NCI-H510A treated with DMSO at 0.1 percent for 48 hours (cell line): ENCODE data around the gene RGS16.
A peak's percentile ranks its signal among the peaks of the same experiment; 100 is the strongest.

ENCODE experiments used
- DNase-seq: peaks from one replicate; lab custom pipeline; 2025; lab: John Stamatoyannopoulos, UW

RGS16 gene

DNA sequence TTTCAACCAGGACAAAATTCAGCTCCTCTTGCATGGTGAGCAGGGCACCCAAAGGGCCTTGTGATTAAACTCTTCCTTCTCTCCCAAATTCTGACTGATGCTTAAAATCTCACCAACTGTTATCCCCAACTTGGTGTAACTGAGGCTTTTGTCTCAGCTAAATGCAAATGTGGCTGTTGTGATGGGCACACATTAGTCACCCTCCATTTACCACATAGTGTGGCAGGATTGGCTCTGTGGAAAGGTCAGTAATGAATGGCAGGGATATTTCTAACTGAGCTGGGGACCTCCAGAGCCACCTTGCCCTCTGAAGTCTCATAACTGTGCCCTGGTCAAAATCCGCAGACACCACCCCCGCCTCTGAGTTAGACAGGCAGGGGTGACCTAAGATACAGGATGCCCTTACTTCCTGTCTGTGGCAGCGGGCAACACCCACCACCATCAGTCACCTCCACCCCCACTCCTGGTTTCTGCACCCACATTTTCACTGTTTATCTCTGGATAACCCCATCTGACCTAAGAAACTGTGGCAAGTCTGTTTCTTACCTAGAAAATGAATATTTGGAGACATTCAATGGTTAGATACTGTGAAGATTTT, 25.4 kb upstream of the RGS16 start:
- no peak for DNase-seq

DNA sequence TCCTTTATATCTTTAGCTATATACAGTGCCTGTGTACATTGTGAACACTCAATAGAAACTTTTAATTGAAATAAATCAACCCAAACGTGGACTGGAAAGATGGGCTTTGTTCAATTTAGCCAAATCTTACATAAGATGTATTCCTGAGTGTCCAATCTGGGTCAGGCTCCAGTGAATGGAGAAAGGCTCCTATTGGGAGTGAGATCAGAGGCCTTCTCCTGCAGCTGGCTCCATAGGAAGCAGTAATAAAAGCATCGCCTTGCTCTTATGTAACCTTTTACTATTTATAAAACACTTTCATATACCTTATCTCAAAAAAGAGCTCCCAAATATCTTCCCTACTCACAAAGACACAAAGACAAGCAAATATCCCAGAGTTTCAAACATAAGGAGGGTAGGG, 24.9 kb upstream of the RGS16 start:
- peak; percentile 18 for DNase-seq

DNA sequence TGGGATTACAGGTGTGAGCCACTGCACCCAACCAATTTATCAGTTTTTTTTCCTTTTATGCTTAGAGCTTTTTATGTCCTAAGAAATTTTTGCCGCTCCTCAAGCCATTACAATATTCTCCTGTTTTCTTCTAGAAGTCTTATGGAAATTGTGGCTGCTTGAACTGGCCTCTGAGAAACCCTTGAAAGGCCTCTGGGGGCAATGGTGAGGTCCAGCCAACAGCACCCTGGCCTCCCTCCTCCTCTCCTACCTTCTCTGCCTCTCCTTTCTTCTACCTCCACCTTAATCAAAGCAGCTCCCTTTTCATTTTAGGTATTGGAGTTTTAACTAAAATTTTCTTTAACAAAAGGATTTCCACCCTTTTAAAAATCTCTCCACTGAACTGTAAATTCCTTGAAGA, 24.5 kb upstream of the RGS16 start:
- no peak for DNase-seq

DNA sequence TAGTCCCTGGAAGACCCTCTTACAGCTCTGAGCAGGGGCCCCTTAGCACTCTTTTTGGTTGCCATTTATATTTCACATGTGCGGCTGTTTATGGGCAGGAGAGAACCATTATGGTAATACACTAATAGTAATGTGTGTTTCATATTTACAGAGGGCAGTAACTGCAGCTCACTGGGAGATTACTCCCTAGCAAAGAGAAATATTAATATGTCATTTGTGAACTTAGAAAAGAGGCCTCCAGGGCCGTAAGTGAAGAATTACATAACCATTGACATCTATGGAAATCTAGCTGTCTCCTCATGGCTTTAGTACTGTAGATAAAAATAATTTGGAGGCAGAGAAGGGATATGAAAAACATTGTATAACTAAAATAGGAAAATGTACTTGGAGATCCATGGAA, 23.4 kb upstream of the RGS16 start:
- DNase-seq, result no peak

DNA sequence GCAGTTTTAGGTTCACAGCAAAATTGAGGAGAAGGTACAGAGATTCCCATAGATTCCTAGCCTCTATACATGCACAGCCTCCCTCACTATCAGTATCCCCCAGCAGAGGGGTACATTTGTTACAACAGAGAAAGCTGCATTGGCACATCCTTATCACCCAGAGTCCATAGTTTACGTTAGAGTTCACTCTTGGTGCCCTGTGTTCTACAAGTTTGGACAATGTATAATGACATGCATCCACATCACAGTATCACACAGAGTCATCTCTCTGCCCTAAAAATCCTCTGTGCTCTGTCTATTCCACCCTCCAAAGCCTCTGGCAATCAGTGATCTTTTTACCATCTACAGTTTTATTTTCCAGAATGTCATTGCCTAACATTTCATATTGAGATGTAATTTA, 22.3 kb upstream of the RGS16 start:
- DNase-seq, result no peak

DNA sequence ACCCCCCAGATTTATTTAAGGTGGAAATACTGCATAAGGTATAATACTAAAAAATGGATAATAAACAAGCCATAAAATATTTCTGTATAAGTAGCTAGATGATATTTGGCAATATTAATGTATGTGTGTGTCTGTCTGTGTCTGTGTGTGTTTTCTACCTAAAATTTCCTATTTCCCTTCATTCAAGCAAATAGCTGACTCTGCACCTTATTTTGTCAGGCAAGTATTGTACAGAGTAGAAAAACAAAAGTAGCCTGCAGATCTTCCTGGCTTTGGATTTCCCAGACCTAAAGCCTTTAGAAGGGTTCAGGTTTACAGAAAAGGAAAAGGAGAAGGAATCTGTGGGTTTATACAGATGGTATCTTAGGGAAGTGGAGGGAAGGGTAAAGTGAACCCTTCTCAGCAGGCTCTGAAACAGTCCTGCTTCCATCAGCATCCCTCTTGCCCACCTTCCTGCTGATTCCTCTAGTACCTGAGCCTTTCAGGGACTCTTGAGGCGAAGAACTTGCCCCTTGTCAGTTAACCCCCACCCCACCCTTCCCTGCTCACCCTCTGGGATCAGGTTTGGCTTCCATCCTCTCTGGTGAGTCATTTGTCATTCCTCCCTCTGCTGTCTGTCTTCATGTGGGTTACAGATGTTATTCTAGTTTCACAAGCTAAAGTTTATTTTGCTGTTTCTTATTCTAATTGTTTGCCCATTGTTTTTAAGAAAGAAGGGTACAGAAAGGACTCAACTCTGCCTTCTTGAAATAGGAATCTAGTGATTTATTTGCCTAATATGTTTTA, 21.7 kb upstream of the RGS16 start:
- DNase-seq, result no peak

DNA sequence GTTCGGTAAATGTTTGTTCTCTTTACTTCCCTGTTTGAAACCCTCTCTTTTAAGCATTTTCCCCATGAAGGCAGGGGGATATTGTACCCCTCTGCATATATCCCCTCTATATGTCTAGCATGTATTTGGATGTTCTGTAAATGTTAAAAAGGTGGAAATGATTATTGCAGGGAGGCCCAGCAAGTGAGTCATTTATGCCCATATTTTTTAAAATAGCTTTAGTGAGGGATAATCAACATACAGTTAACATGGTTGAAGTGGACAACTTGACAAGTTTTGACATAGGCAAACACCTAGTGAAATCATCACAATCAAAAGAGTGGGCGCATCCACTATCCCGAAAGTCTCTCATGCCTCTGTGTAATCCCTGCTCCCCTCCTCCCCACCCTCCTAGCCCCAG, 20.8 kb upstream of the RGS16 start:
- no peak for DNase-seq

DNA sequence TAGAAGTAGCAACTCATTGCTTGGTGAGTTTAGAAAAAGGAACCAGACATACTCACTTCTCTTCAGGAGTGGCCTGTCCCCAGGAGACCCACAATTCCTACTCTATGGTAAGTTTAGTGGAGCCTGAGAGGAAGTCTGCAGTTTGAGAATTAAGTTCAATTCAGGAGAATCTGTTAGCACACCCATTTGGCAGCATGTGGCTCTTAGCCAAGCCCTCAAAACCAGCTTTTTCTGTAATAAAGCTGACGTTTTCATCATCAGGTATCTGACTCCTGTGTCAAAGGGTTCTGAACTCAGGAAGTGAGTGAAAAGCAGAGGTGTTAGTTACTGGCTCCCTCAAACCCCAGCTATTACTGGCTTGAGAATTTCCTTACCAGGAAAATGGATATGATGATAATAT, 20.4 kb upstream of the RGS16 start:
- DNase-seq, result no peak

DNA sequence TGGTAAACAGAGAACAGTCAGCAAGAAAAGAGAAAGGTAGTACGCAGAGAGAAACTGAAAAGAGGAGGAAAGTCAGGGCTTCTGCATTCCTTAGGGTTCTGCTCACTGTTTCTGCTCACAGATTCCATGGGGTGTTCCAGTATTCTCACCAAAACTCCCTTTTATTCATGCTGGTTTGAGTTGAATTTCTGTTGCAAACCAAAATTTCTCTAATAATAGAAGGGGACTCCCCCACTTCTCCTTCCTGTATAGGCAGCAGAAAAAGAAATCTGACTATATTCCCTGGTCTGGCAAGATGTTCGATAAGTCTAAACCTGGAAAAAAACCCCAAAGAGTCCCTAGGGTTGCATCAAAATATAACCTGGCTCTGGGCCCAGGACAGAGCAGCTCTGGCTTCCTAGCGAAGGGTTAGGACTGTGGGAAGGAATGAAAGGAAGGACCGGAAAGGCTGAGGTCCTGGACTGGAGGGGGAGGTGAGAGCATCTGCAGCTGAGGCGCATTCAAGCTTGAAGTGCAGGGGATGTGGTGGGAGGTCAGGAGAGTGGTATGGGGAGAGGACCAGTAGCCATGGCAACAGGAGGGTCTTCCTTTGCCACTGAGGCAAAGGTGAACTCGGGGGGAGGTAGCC, 18.8 kb upstream of the RGS16 start:
- DNase-seq, result no peak

DNA sequence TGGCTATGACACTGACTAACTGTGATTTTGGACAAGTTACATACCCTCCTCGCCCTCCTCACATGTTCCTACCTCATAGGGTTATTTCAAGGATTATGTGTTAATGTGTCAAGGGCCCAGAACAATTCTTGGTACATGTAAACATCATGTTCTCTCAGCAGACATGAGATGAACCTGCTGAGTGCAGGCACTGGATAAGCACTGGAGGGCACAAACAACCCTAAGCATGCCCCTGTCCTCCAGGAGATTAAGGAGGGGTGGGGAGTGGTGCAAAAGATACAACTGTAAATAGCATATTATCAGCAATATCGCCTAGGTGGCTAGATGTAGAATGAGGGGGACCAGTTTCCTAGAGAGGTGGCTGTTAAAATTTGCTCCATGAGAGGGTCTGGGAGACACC, 17.7 kb upstream of the RGS16 start:
- DNase-seq, result no peak

DNA sequence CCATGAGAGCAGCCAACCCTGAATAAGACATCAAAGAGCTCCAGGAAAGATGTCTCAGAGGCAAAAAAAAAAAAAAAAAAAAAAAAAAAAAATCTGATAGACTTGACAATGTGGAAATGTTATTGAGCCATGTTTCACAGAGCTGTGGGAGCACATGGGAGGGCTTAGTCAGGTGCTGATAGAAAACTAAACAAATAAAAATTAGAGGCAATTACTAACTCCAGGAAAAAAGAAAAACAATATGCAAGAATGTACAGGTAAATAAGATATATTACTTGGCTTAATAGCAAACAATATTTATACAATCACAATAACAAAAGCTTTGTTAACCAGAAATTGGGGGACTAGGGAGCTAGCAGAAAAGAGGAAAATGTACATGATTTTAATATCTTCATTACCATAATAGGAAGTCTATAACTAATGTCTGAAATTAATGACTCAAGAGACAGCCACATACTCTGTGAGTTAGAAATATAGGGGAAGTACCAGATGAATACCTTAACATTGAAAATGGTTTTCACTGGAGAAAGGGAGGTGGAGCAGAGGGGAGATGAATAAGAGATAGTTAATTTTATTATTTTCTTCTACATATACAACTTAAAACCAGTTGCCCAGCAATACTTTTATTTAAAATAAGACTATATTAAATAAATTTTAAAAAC, 16.9 kb upstream of the RGS16 start:
- DNase-seq, result no peak

DNA sequence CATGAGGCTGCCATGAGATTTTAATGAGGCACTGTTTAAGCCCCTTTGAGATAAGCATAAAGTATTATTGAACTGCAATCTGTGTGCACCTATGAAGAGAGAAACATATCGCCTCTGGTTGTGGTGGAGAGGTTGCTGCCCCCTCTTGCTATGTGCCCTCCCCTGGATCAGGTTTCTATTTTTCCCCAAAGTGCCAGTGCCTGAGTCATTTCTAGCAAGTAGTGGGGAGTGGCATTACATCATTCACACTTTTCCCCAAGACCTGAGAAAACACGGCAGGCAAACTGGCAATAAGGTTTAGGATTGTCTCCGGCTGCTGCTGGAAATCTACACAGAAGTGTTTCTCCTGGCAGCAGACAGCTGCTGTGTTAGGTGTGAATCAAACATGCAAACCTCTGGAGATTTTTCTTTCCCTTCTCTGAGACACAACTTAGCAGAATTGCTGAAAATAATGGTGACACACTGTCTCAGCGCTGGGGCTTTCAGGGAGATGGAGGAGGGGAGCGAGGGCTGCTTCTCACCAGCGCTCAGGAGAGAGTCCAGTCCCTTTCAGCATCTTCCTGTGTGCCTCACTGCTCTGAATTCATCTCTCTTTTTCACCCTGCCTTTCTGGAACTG, 13.7 kb upstream of the RGS16 start:
- DNase-seq, result peak; percentile 56

DNA sequence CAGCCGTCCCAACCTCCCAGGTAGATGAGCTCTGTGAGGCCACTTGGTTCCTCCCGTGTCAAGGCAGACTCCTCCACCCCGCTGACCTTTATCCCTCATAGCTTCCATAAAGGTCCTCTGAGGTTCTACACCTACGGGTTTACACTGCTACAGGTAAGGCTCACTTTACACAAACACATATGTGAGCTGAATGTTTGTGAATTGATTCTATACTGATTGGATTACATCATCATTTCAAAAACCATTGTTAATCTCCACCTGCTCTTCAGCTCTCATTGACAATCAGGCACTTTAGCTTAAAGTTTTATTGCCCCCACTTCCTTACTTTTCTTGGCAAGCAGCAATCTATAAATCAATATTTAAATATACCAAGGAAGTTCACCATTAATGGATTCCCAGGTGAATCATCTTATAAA, 12.8 kb upstream of the RGS16 start:
- DNase-seq, result peak; percentile 76

DNA sequence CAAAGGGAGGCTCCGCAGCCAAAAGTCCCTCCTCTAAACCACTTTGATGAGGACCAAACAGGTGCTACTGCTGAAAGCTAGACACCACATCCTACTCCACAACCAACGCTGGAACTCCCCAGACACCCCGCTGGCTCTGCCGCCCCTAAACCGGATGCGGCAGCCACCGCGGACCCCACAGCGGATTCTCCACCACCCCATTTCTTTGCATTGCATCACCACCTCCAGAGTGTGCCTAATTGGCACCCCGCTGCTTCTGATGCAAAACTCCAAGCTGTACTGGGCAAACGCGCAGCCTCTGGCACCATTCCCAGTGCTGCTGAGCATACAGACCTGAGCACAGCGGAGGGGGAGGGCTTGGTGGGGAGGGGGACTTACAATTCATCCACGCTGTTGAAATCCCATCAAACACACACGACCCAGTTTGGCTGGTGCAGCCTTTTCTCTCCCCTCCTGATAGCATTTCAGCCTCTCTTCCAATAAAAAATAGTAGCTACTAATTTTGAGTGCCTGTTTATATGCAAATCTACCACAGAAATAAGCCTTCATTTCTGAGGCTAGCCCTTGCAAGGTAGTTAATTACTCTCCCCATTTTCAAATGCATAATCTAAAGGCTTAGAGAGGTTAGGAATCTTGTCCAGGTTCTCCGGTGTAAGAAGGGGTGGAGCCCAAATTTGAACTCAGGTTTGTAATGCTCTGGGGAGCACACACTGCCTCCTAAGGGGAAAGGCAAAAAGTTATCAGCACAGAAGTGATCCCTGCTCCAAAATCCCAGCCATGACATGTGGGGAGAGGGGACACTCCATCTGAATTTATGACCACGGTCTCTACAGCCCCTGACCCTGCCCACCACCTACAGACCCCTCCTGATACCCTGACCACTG, 12.2 kb upstream of the RGS16 start:
- DNase-seq, result peak; percentile 82

DNA sequence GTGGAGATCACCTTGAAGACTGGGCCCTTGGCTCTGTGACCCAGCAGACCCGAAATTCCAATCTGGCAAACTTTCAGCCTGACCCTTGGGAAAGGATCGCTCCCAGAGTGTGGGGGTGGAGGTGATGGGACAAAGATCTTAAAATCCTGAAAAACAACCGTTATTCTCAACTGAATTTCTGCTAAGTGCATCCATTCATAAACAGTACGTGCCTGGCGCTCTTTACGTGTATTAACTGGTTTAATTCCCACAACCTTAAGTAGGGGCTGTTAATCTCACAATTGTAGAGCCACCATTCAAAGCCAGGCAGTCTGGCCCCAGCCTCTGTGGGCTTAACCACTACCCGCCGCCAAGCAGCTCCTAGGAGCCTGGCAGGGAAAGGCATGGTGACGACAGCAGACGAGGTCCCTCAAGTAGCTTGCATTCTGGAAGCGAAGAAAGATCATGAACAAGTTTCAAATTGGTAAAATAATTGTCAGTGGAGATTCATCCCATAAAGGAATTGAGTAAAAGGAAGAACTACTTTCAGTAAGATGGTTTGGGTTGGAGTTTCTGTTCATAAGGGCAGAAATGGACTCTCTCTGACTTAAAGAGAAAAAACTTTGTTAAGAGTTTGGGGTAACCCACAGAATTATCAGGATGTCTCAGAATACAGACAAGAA, 11.4 kb upstream of the RGS16 start:
- DNase-seq, result peak; percentile 77

DNA sequence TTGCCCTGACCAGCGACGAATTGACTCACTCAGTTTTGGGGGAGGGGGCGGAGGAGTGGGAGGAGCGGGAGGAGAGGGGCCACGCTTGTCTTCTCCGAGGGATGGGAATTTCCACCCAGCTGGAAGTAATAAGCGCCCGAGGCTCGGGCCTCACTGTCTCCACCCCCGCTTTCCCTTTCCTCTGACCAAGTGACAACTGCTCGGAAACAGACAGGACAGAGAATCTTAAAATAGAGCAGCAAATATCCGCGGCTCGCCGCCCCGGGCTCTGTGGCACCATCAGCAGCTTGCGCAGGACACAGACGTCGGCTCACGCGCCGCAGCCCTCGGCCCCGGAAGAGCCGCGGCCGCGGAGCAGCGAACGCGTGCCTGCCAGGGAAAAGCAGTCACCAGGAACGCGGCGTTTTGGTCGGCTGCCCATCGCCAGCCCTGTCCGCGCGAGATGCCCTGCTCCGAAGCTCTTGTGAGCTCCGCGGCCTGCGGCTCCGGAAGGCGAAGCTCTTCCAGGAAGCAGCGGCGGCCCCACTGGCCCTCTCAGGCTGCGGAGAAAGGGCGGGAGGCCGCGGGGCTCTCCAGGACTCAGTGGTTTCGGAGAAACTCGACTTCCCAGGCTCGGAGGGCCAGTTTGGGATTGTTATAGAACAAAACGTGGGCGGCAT, 10.7 kb upstream of the RGS16 start:
- DNase-seq, result peak; percentile 75

DNA sequence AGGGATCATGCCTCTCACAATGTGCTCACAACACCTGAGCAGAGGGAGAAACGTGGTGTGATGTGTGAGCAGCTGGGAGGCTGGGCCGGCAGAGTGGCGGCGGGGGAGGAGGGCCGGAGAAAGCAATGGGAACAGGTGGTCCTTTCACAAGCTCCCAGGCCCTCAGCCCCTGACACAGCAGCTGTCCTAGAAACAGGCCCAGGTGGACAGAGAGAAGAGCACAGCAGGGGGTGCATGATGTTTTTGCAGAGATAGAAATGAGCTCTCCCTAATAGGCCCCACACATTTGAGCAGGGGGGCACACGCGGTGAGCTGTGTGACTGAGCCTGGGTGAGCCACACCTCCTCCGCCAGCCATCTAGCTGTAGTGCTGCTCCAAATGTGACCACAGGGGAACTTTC, 7.6 kb upstream of the RGS16 start:
- peak; percentile 93 for DNase-seq

DNA sequence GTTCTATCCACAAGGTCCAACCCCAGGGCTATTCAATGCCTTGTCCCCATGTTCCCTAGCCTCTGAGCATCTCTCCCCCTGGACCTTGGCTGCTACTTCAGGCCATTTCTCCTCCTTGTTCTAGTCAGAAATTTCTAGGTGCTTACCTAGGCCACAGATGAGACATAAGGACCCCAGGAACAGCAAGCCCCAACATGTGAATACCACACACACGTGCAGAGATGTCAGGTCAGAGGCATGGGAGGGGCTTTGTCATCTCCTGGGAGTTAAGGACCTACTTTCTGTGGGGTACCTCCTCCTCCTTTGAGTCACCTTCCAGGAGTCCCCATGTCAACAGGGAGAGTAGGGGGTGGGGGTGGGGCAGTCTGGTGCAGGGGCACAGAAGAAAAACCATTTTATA, 7.1 kb upstream of the RGS16 start:
- DNase-seq, result no peak

DNA sequence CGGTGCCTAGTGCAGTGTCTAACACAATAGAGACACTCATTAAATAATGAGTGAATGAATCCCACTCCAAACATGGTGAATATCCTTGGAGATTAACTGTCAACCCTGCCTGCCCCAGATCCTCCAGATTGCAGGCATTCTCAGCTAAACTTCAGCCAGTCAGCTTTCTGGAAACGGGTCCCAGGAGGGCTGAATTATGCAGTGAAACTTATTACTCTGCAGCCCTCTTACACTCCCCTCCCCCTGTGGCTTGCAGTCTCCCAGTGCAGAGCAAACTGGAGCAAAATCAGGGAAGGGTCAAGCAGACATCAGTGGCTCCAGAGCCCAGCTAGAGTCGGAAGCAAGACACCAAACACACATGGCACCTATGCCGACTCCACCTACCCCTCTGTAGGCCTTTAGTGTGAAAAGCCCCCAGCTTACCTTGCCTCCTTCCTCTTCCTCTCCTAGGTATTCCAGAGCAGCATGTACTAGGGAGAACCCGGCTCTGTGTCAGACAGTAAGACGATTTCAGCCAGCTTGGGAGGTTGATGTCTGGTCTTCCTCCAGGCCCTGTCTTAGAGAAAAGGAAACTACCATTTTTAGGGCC, 6.5 kb upstream of the RGS16 start:
- no peak for DNase-seq
